ENCODE measurements around the gene GALNTL6. TPM values are rescaled to one million over a fixed set of nuclear protein-coding genes. Genes with fewer than 3 reads are reported as not detected.
"Not testable (repeated sequence)": the region's sequence is repeated elsewhere in the genome, so short reads cannot be mapped to it uniquely, and the experiment has no call there.

Gene GALNTL6
- total and polyA plus RNA-seq, 8 donors = 0.15 to 0.87 (median 0.58) TPM; not detected in 3

DNA sequence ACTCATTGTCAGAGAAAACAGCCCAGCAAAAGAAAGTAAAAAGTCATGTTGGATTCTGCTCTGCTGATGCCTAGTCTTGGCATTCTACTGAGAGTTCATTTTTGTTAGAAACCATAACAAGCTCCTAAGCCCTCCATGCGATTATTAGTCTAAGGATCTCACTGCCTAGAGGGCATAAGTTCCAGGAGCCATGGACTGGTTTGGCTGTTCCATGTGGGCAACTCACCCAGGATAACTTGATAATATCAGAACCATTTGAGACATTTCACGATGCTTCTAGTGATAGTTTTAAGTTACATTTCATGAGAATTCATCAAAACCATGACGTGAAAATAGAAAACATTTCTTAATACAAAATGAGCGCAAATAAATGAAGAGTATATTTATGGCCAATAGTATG is 978.6 kb downstream of the GALNTL6 start:
- H3K27me3 ChIP-seq = no peaks in the 10 kb centered on the region
- H3K36me3 ChIP-seq = no peaks in the 10 kb centered on the region
- H3K4me3 ChIP-seq = no peak overlapping the region
- H3K27ac ChIP-seq = no peak overlapping the region
- intact Hi-C loops (cut with DNase I; ENCODE audit: low total_unique reads) = no loop called here
- H3K4me1 ChIP-seq = peaks cover 0 to under 1% (median 0%) of the 10 kb centered on the region in 4 donors
- 88 to 96% (median 92%) methylated on average over 4 of the region's 4 CpGs for WGBS, 5 donors
- TF ChIP-seq, protein P1, sequence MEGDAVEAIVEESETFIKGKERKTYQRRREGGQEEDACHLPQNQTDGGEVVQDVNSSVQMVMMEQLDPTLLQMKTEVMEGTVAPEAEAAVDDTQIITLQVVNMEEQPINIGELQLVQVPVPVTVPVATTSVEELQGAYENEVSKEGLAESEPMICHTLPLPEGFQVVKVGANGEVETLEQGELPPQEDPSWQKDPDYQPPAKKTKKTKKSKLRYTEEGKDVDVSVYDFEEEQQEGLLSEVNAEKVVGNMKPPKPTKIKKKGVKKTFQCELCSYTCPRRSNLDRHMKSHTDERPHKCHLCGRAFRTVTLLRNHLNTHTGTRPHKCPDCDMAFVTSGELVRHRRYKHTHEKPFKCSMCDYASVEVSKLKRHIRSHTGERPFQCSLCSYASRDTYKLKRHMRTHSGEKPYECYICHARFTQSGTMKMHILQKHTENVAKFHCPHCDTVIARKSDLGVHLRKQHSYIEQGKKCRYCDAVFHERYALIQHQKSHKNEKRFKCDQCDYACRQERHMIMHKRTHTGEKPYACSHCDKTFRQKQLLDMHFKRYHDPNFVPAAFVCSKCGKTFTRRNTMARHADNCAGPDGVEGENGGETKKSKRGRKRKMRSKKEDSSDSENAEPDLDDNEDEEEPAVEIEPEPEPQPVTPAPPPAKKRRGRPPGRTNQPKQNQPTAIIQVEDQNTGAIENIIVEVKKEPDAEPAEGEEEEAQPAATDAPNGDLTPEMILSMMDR (IDR thresholded peaks at IDR 0.05) = no peak
- TF ChIP-seq POLR2A (IDR thresholded peaks at IDR 0.05) (no peak), POLR2AphosphoS5 (IDR thresholded peaks at IDR 0.05) (no peak), EP300 (IDR thresholded peaks at IDR 0.05) (no peak)
- DNase-seq = no peak
- H3K9me3 ChIP-seq = no peaks in the 10 kb centered on the region

DNA sequence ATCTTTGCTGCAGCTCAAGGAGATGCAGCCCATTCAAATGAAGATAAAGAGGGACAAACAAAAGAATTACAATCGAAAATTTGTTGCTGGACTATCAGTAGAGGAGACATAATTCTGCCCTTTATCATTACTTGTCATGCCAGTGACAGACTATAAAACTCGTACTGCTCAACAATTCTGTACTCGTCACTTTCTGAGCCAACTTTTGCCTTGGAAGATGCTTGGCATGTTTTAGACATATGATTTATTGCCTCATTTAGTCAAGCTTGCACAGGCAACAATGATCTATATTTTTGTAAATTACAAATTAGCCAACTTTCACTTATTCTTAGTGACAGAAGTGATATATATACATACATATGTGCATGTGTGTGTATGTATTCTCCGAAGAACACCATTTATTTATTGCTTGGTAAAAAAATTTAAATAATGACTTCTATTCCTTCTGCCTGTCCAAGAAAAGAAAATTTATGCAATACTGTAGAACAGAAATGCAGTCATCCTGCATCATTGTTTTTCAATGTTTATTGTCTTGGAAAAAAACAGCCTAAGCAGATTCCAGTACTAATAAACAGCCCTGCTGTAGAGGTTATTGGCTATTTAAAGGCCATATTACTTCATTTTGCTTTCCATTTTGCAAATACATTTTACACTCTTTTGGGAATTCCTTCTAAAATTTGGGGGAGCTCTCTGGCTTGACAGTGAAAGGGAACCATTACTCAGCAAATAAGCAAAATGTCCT is 980.5 kb downstream of the GALNTL6 start:
- intact Hi-C loops (cut with DNase I; ENCODE audit: low total_unique reads) = no loop called here
- Histone ChIP-seq H3K9me3 (no peaks in the 10 kb centered on the region), H3K4me3 (no peak overlapping the region), H3K36me3 (no peaks in the 10 kb centered on the region), H3K4me1 (no peaks in the 10 kb centered on the region), H3K27me3 (no peaks in the 10 kb centered on the region), H3K27ac (no peak overlapping the region)
- DNase-seq = no peak
- 59 to 74% (median 64%) methylated on average over 4 of the region's 4 CpGs for WGBS, 5 donors
- TF ChIP-seq, protein P1 (IDR thresholded peaks at IDR 0.05) = no peak
- TF ChIP-seq EP300 (IDR thresholded peaks at IDR 0.05) (no peak), POLR2AphosphoS5 (IDR thresholded peaks at IDR 0.05) (no peak), POLR2A (IDR thresholded peaks at IDR 0.05) (no peak)

DNA sequence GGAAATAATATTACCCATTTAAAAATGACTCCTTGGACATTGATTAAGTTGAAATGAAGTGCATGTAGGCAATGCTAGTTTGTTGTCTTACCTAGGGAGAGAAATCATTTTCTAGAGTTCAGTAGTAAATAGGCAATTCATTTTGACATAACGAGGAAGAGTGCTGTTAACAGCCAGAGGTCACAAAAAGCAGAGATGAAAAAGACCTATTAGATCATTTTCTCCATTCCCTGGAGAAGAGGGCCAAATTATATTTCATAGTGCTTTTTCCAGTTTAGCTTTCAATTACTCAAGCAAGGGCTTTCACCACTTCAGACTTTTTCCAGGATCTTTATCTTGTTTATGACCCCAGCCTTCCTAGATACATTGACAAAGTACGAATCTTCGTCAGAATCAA is 981.1 kb downstream of the GALNTL6 start:
- Histone ChIP-seq H3K27me3 (no peaks in the 10 kb centered on the region), H3K27ac (no peak overlapping the region), H3K9me3 (no peaks in the 10 kb centered on the region), H3K4me1 (no peaks in the 10 kb centered on the region), H3K36me3 (no peaks in the 10 kb centered on the region), H3K4me3 (no peak overlapping the region)
- no peak for TF ChIP-seq POLR2A (IDR thresholded peaks at IDR 0.05)
- TF ChIP-seq, protein P1 (IDR thresholded peaks at IDR 0.05) = no peak
- TF ChIP-seq EP300 (IDR thresholded peaks at IDR 0.05) = no peak
- TF ChIP-seq POLR2AphosphoS5 (IDR thresholded peaks at IDR 0.05) = no peak
- WGBS, 5 donors = 83 to 93% (median 89%) methylated on average over 3 of the region's 3 CpGs
- no peak for DNase-seq
- intact Hi-C loops (cut with DNase I; ENCODE audit: low total_unique reads) = no loop called here

DNA sequence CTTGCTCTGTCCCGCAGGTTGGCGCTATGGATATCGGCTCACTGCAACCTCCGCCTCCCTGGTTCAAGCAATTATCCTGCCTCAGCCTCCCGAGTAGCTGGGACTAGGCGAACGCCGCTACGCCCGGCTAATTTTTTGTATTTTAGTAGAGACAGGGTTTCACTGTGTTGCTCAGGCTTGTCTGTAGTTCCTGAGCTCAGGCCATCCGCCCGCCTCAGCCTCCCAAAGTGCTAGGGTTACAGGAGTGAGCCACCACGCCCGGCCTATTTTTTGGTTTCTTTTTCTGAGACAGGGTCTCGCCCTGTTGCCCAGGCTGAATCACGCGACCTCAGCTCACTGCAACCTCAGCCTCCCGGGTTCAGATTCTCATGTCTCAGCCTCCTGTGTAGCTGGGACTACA is 984.1 kb downstream of the GALNTL6 start:
- H3K27ac ChIP-seq; H3K9me3 ChIP-seq; H3K4me3 ChIP-seq; intact Hi-C loops (cut with DNase I; ENCODE audit: low total_unique reads); H3K27me3 ChIP-seq; H3K36me3 ChIP-seq; DNase-seq; H3K4me1 ChIP-seq: not testable (repeated sequence)
- WGBS, 5 donors = 95 to 99% (median 96%) methylated on average over 18 of the region's 18 CpGs

DNA sequence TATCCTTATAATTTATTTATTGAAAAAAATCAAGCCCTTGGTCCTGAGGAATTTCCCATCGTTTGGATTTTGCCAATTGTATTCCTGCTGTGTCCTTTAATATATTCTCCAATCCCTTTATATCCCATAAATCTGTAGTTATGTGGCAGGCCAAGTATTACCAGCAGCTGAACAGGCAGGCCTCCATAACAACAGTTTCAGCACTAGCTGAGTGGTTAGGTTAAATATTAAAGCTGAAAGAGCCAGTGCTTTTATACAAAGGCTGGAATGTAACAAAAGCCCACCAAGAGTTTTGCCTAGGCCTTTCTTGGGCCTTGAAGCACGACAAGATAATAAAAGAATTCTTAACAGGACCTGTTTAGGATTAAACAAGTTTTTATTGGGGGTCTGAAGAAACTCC is 988.8 kb downstream of the GALNTL6 start:
- Histone ChIP-seq H3K4me3 (no peak overlapping the region), H3K27me3 (no peaks in the 10 kb centered on the region), H3K27ac (no peak overlapping the region), H3K4me1 (no peaks in the 10 kb centered on the region), H3K36me3 (no peaks in the 10 kb centered on the region), H3K9me3 (no peaks in the 10 kb centered on the region)
- intact Hi-C loops (cut with DNase I; ENCODE audit: low total_unique reads) = no loop called here
- TF ChIP-seq POLR2A (IDR thresholded peaks at IDR 0.05) (no peak), EP300 (IDR thresholded peaks at IDR 0.05) (no peak)
- WGBS, 5 donors = 58 to 74% (median 69%) methylated on average over 2 of the region's 2 CpGs
- no peak for DNase-seq

Data from stomach (tissue), 9 donors.